HepG2 (cell line): Measurements from ENCODE around the gene TENT5A. TPM values are rescaled to one million over a fixed set of nuclear protein-coding genes. Genes with fewer than 3 reads are reported as not detected.

Experiments used
- CEBPB ChIP-seq: IDR thresholded peaks from 2 replicates; pipeline ENCODE4 v1.6.1; 2011; ENCODE audit warnings: low read depth, low read length, improper control_type of control experiment, borderline replicate concordance
- IKZF4 ChIP-seq: sonication (generic); formaldehyde crosslinking; IDR thresholded peaks from 2 replicates; pipeline ENCODE4 v1.5.1; 2020; ENCODE audit warnings: borderline replicate concordance, mild to moderate bottlenecking, low read depth, missing genetic modification reagents; ENCODE audit errors: not compliant biosample characterization
- IRF2 ChIP-seq: IDR thresholded peaks from 2 replicates; pipeline ENCODE4 v1.6.1; 2018; ENCODE audit warnings: missing genetic modification reagents, missing compliant biosample characterization
- ISL2 ChIP-seq: sonication (generic); formaldehyde crosslinking; IDR thresholded peaks from 2 replicates; pipeline ENCODE4 v1.5.0; 2020; ENCODE audit warnings: missing genetic modification reagents
- PHF21A ChIP-seq: sonication (generic); formaldehyde crosslinking; IDR thresholded peaks from 2 replicates; pipeline ENCODE4 v1.5.0; 2020; ENCODE audit warnings: mild to moderate bottlenecking, missing genetic modification reagents
- XRCC5 ChIP-seq: fragments of 200-400 bp; formaldehyde crosslinking; optimal IDR thresholded peaks from 2 replicates; pipeline ENCODE3; 2017; ENCODE audit warnings: mild to moderate bottlenecking, low read length
- ZBTB26 ChIP-seq: IDR thresholded peaks from 2 replicates; pipeline ENCODE4 v1.6.1; 2016; ENCODE audit warnings: missing compliant biosample characterization, missing genetic modification reagents, borderline replicate concordance
- ZNF512 ChIP-seq: sonication (generic); formaldehyde crosslinking; IDR thresholded peaks from 2 replicates; pipeline ENCODE4 v1.4.0; 2020; ENCODE audit warnings: mild to moderate bottlenecking, missing genetic modification reagents
- polyA plus RNA-seq, 8 experiments: library from polyadenylated mRNA; depleted of rRNA in 3 of 8; stranded (reverse) in 7 of 8; unstranded in 1 of 8; fragments of >200 nt; fragmentation: Illumina TruSeq in 4 of 8; extraction: Trizol in 4 of 8; gene quantifications; 2 replicates each; pipeline versions ENCODE4 v1.2.1 to v1.2.3, GENCODE V29; 2011 to 2016; ENCODE audit warnings: low read depth in 4 of 8, missing spikeins in 1 of 8, mixed read lengths in 1 of 8; ENCODE audit not compliant: insufficient read depth in 1 of 8
- total RNA-seq, 5 experiments: library from RNA; depleted of rRNA; stranded (reverse); fragments of >200 nt; fragmentation: Illumina TruSeq; extraction: Trizol; gene quantifications; 2 replicates each; pipeline ENCODE4 v1.2.3, GENCODE V29; 2016; ENCODE audit warnings: low read depth in 1 of 5
- TF ChIP-seq, protein P1 (sequence below): sonication (generic); formaldehyde crosslinking; IDR thresholded peaks from 2 replicates; pipeline ENCODE4 v1.4.0; 2020; ENCODE audit warnings: missing genetic modification reagents, borderline replicate concordance

TENT5A gene
- total and polyA plus RNA-seq, 2 of the 13 experiments (the other 11 are each of a cell fraction or from before 2014, with no cell fraction given) = 8.0 to 13.8 TPM

GRCh38 chr6:81751388-81752083 lies 945 bp downstream of the TENT5A start (continued):
- TF ChIP-seq, protein P1, sequence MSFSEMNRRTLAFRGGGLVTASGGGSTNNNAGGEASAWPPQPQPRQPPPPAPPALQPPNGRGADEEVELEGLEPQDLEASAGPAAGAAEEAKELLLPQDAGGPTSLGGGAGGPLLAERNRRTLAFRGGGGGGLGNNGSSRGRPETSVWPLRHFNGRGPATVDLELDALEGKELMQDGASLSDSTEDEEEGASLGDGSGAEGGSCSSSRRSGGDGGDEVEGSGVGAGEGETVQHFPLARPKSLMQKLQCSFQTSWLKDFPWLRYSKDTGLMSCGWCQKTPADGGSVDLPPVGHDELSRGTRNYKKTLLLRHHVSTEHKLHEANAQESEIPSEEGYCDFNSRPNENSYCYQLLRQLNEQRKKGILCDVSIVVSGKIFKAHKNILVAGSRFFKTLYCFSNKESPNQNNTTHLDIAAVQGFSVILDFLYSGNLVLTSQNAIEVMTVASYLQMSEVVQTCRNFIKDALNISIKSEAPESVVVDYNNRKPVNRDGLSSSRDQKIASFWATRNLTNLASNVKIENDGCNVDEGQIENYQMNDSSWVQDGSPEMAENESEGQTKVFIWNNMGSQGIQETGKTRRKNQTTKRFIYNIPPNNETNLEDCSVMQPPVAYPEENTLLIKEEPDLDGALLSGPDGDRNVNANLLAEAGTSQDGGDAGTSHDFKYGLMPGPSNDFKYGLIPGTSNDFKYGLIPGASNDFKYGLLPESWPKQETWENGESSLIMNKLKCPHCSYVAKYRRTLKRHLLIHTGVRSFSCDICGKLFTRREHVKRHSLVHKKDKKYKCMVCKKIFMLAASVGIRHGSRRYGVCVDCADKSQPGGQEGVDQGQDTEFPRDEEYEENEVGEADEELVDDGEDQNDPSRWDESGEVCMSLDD (CRISPR knock-in tag) = no peak
- TF ChIP-seq XRCC5 = peak; percentile 18
- no peak for TF ChIP-seq ISL2 (CRISPR knock-in tag)
- peak; percentile 26 for TF ChIP-seq IKZF4 (CRISPR knock-in tag)
- no peak for TF ChIP-seq ZNF512 (CRISPR knock-in tag)
- TF ChIP-seq PHF21A = no peak
- no peak for TF ChIP-seq ZBTB26 (CRISPR knock-in tag)
- peak; percentile 49; the same call in 1 of the 2 replicates for TF ChIP-seq IRF2 (CRISPR knock-in tag)
- TF ChIP-seq CEBPB = peak; percentile 88
